Adrenal gland (tissue), 12 donors: ENCODE data around the gene REPS1. TPM values are rescaled to one million over a fixed set of nuclear protein-coding genes. Genes with fewer than 3 reads are reported as not detected.
A peak's percentile ranks its signal among the peaks of the same experiment; 100 is the strongest.

ENCODE experiments used
- DNase-seq, 7 donors: peaks; one replicate each; pipeline ENCODE4 v3.0.0-alpha.2; 2019 to 2020
- H3K27ac ChIP-seq, 5 donors: fragments of 200-600 bp; sonication (generic) in 4 of 5; 1 replicate in 3 of 5; 2 replicates in 2 of 5; pipeline versions ENCODE4 v1.5.1 to v1.8.0; 2016 to 2020; ENCODE audit warnings: mild to moderate bottlenecking in 1 of 5
- H3K27me3 ChIP-seq: fragments of 200-600 bp; 2 replicates; pipeline ENCODE4 v1.8.0; 2021
- H3K36me3 ChIP-seq, 2 donors: fragments of 200-600 bp; replicated peaks in 1 of 2; 1 replicate in 1 of 2; 2 replicates in 1 of 2; pipeline versions ENCODE4 v1.5.1 to v1.8.0; 2018 to 2022
- H3K4me1 ChIP-seq, 2 donors: fragments of 200-600 bp; replicated peaks in 1 of 2; 1 replicate in 1 of 2; 2 replicates in 1 of 2; pipeline versions ENCODE4 v1.5.1 to v1.8.0; 2018 to 2021
- H3K4me3 ChIP-seq, 4 donors: fragments of 200-600 bp; sonication (generic) in 3 of 4; one replicate each; pipeline ENCODE4 v1.5.1; 2016 to 2018
- H3K9me3 ChIP-seq, 3 donors: fragments of 200-600 bp; sonication (generic) in 1 of 3; replicated peaks in 1 of 3; 1 replicate in 2 of 3; 2 replicates in 1 of 3; pipeline versions ENCODE4 v1.5.1 to v1.8.0; 2016 to 2021
- POLR2A ChIP-seq, 2 donors: fragments of 450-650 bp; IDR thresholded peaks; one replicate each; pipeline ENCODE4 v1.6.1; 2017; ENCODE audit warnings: antibody characterized with exemption in 2 of 2, mild to moderate bottlenecking in 2 of 2, moderate library complexity in 1 of 2
- WGBS, 4 donors: extraction: QIAGEN DNeasy Blood & Tissue Kit in 2 of 4; methylation state at CpG; one replicate each; pipeline versions ENCODE4 v1.1.5 to v1.1.7; 2013 to 2017; 5-methylcytosine and 5-hydroxymethylcytosine counted together
- intact Hi-C, 2 donors: fragments of 100-400 bp; cut with DNase I; formaldehyde crosslinking; loops; one replicate each; pipeline versions ENCODE4 v1.14.1 to v1.15.0; 2022 to 2023
- polyA plus RNA-seq, 3 donors: library from polyadenylated mRNA; stranded (reverse); fragments of 200-250 nt in 2 of 3; fragments of 350-450 nt in 1 of 3; fragmentation: Illumina TruSeq in 1 of 3; extraction: RNeasy Lipid Tissue Mini Kit (QIAGEN cat#74804) in 1 of 3; gene quantifications; one replicate each; pipeline ENCODE4 v1.2.3, GENCODE V29; 2013 to 2014
- total RNA-seq, 9 donors: library from RNA; depleted of rRNA in 4 of 9; stranded (reverse); fragments of >200 nt in 4 of 9; fragments of 120-200 nt in 1 of 9; fragmentation: NEBNext Ultra II Directional in 1 of 9; extraction: Animal tissue kit (Norgen Biotek cat#: 25700) in 1 of 9; gene quantifications; one replicate each; pipeline versions ENCODE4 v1.1.0 to v1.2.4, GENCODE V29; 2013 to 2023
- TF ChIP-seq, protein P1 (sequence below), 6 experiments: fragments of 450-650 bp in 4 of 6; fragments of 200-600 bp in 2 of 6; sonication (generic) in 1 of 6; IDR thresholded peaks; 1 replicate in 5 of 6; 2 replicates in 1 of 6; pipeline versions ENCODE4 v1.5.1 to v1.8.0; 2016 to 2021; ENCODE audit warnings: antibody characterized with exemption in 6 of 6, mild to moderate bottlenecking in 2 of 6, moderate library complexity in 1 of 6
- donor health status: healthy with polysubstance abuse.
- donor health status: Bipolar disorder and iron deficiency.
- donor health status: DM: yes; HTN: yes; CAD: no.
- donor health status: DM: no; HTN: no; CAD: no.
- donor health status: DM: no; HTN: no; CAD: no.
- donor health status: DM: yes; HTN: yes; CAD: no.

The REPS1 gene
- total and polyA plus RNA-seq, 12 donors = 19.1 to 36.8 (median 26.4) TPM

DNA sequence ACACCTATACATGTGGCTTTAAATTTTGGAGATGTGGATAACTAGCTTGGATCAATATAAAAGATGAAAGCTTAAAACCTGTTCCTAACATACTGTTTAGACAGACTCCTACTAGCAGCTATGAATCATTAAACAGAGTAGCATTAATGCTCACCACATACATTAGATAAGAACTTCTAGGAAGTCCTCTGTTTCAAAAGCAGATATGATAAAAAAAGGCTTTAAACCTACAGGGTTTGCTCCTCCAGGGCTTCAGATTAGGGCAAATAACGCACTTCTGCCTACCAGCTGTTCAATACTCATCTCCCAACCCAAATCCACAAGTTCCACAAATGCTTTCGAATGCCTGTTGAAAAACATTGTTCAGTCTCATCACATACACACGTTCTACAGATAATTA lies 1.5 kb downstream of the REPS1 start:
- TF ChIP-seq, protein P1, sequence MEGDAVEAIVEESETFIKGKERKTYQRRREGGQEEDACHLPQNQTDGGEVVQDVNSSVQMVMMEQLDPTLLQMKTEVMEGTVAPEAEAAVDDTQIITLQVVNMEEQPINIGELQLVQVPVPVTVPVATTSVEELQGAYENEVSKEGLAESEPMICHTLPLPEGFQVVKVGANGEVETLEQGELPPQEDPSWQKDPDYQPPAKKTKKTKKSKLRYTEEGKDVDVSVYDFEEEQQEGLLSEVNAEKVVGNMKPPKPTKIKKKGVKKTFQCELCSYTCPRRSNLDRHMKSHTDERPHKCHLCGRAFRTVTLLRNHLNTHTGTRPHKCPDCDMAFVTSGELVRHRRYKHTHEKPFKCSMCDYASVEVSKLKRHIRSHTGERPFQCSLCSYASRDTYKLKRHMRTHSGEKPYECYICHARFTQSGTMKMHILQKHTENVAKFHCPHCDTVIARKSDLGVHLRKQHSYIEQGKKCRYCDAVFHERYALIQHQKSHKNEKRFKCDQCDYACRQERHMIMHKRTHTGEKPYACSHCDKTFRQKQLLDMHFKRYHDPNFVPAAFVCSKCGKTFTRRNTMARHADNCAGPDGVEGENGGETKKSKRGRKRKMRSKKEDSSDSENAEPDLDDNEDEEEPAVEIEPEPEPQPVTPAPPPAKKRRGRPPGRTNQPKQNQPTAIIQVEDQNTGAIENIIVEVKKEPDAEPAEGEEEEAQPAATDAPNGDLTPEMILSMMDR (IDR thresholded peaks at IDR 0.05) = no peak
- TF ChIP-seq POLR2A (IDR thresholded peaks at IDR 0.05) = no peak
- Histone ChIP-seq H3K27me3 (no peaks in the 10 kb centered on the region), H3K4me1 (peaks cover 14 to 49% of the 10 kb centered on the region in 2 donors), H3K4me3 (peak overlapping the region in 2 of 4 donors; percentile 77 to 100), H3K27ac (no peak overlapping the region), H3K9me3 (no peaks in the 10 kb centered on the region), H3K36me3 (no peaks in the 10 kb centered on the region)
- intact Hi-C loops = loop anchor here in 1 of 2 donors (5.0 kb wide), 1 partner anchor 174 kb away; no protein-coding TSS in a partner anchor
- DNase-seq = no peak
- WGBS, 4 donors = 6 to 11% (median 8%) methylated on average over 3 of the region's 3 CpGs

DNA sequence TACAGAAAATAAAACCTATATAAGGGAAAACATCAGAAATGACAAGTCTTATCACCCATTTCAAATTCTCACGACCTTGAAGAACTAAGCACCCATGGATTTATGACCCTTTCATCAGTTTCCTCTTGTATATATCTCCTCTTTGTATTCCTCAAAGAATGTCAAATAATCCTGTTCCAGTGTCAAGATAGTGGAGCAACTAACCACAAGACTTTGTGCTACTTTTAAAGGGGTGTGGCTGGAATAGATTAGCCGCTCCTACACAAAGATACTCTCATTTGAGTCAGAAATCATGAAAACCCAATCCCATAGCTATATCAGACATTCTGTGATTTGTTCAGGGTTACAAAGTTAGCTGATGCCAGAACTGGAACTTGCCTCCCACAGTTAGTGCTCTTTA lies 6.6 kb downstream of the REPS1 start:
- 48 to 67% (median 60%) methylated on average over 2 of the region's 2 CpGs for WGBS, 4 donors
- Histone ChIP-seq H3K36me3 (no peaks in the 10 kb centered on the region), H3K9me3 (no peaks in the 10 kb centered on the region), H3K4me1 (peaks cover 8 to 50% of the 10 kb centered on the region in 2 donors), H3K27me3 (no peaks in the 10 kb centered on the region), H3K4me3 (no peak overlapping the region), H3K27ac (no peak overlapping the region)
- no peak for TF ChIP-seq POLR2A (IDR thresholded peaks at IDR 0.05)
- TF ChIP-seq, protein P1 (IDR thresholded peaks at IDR 0.05) = no peak
- no peak for DNase-seq
- intact Hi-C loops = no loop called here

DNA sequence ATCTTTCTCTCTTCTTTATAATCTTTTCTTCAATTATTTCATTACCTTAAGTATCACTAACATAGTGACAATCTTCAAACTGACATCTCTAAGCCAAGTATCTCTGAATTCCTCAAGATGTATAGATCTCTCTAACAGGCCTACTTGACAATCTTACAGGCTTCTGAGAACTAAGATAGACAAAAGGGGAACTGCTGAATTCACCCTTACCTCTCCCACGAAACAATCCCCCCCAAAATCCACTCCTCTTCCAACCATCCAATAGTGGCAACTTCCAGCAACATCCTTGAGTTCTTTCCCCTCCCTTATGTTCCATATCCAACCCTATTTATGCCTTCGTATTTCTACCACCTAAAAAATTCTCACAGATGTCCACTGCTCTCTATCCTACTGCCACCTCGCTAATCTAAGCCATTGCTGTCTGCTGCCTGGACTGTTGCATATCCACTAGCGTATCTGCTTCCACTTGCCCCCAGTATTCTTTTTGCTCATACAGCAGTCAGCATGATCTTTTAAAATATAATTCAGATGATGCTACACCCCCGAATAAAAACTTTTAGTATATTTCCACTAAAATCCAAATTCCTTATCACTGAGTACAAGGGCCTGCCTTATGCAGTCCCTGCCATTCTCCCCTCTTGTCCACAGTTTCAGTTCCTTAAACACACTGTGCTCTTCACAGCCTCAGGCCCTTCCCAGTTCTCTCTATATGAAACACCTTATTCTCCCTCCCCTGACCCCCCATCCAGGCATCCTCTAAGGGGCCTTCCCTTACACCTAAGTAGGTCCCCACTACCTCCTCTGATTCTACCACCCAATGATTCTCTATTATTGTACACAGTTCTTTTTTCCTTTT lies 8.0 kb downstream of the REPS1 start:
- DNase-seq = no peak
- no peak overlapping the region for H3K27ac ChIP-seq
- no peak for TF ChIP-seq POLR2A (IDR thresholded peaks at IDR 0.05)
- TF ChIP-seq, protein P1 (IDR thresholded peaks at IDR 0.05) = no peak
- no peaks in the 10 kb centered on the region for H3K27me3 ChIP-seq
- no peak overlapping the region for H3K4me3 ChIP-seq
- no peaks in the 10 kb centered on the region for H3K9me3 ChIP-seq
- 91 to 96% (median 94%) methylated on average over 5 of the region's 5 CpGs for WGBS, 4 donors
- peaks cover 0 to 40% of the 10 kb centered on the region in 2 donors for H3K4me1 ChIP-seq
- no peaks in the 10 kb centered on the region for H3K36me3 ChIP-seq
- intact Hi-C loops = no loop called here

DNA sequence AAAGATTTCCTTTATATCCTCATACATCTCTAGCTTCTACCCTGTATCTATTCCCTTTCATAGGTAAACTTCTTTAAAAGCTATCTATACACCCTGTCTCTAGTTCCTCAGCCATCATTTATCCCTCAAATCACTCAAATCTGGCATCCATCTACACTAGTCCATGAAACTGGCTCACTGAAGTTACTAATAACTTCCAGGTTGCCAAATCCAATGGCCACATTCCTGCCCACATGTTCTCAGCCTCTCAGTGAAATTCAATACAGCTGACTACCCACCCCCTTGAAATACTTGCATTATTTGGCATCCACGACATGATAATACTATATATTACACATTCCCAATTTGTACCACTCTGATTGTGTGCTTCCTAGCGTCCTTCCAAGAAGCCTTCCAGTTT lies 8.7 kb downstream of the REPS1 start:
- H3K9me3 ChIP-seq = no peaks in the 10 kb centered on the region
- no peak for DNase-seq
- TF ChIP-seq, protein P1 (IDR thresholded peaks at IDR 0.05) = no peak
- TF ChIP-seq POLR2A (IDR thresholded peaks at IDR 0.05) = no peak
- H3K4me3 ChIP-seq = no peak overlapping the region
- peaks cover 2 to 38% of the 10 kb centered on the region in 2 donors for H3K4me1 ChIP-seq
- WGBS, 4 donors = 80 to 93% (median 90%) methylated on average over 2 of the region's 2 CpGs
- H3K27ac ChIP-seq = no peak overlapping the region
- H3K27me3 ChIP-seq = no peaks in the 10 kb centered on the region
- intact Hi-C loops = no loop called here
- H3K36me3 ChIP-seq = no peaks in the 10 kb centered on the region
